H9 (cell line): ENCODE data around the gene TBL1Y. TPM values are rescaled to one million over a fixed set of nuclear protein-coding genes. Genes with fewer than 3 reads are reported as not detected.

Source experiments
- DNase-seq: peaks from one replicate; pipeline ENCODE4 v3.0.0-alpha.2; 2017
- H2AFZ ChIP-seq: one replicate; pipeline ENCODE4 v1.6.1; 2013; ENCODE audit warnings: mild to moderate bottlenecking, low read length, control low read depth, moderate library complexity
- H2AK5ac ChIP-seq: 2 replicates; pipeline ENCODE4 v1.6.1; 2013; ENCODE audit warnings: low read length, control low read depth, mixed read lengths; ENCODE audit not compliant: insufficient read length
- H2BK120ac ChIP-seq: one replicate; pipeline ENCODE4 v1.6.1; 2013; ENCODE audit warnings: low read depth, mild to moderate bottlenecking, low read length, control low read depth, inconsistent platforms; ENCODE audit not compliant: poor library complexity, severe bottlenecking
- H2BK12ac ChIP-seq: 2 replicates; pipeline ENCODE4 v1.6.1; 2013; ENCODE audit warnings: low read length, control low read depth, mixed read lengths, low read depth; ENCODE audit not compliant: insufficient read length
- H2BK15ac ChIP-seq: 2 replicates; pipeline ENCODE4 v1.6.1; 2013; ENCODE audit warnings: low read depth, low read length, control low read depth
- H2BK20ac ChIP-seq: one replicate; pipeline ENCODE4 v1.6.1; 2013; ENCODE audit warnings: low read depth, mild to moderate bottlenecking, low read length, control low read depth, inconsistent platforms; ENCODE audit not compliant: poor library complexity, severe bottlenecking
- H2BK5ac ChIP-seq: 2 replicates; pipeline ENCODE4 v1.6.1; 2013; ENCODE audit warnings: low read length, control low read depth, mixed read lengths; ENCODE audit not compliant: insufficient read length
- H3K14ac ChIP-seq: 2 replicates; pipeline ENCODE4 v1.6.1; 2013; ENCODE audit warnings: low read length, control low read depth; ENCODE audit not compliant: insufficient read depth
- H3K18ac ChIP-seq: 2 replicates; pipeline ENCODE4 v1.6.1; 2013; ENCODE audit warnings: low read depth, mild to moderate bottlenecking, mixed read lengths, low read length, control low read depth; ENCODE audit not compliant: insufficient read length
- H3K23ac ChIP-seq: 2 replicates; pipeline ENCODE4 v1.6.1; 2013; ENCODE audit warnings: low read length, control low read depth, mixed read lengths, low read depth; ENCODE audit not compliant: insufficient read length
- H3K23me2 ChIP-seq: 2 replicates; pipeline ENCODE4 v1.6.1; 2013; ENCODE audit warnings: low read depth, mild to moderate bottlenecking, mixed read lengths, low read length, control low read depth; ENCODE audit not compliant: insufficient read length, poor library complexity, severe bottlenecking
- H3K27ac ChIP-seq: 2 replicates; pipeline ENCODE4 v1.5.1; 2013; ENCODE audit warnings: low read length, control low read depth, mixed read lengths, low read depth; ENCODE audit not compliant: insufficient read length
- H3K27me3 ChIP-seq: 2 replicates; pipeline ENCODE4 v1.6.1; 2013; ENCODE audit warnings: low read length, control low read depth, inconsistent platforms; ENCODE audit not compliant: insufficient read depth
- H3K4ac ChIP-seq: 2 replicates; pipeline ENCODE4 v1.6.1; 2013; ENCODE audit warnings: low read depth, mild to moderate bottlenecking, control low read depth, inconsistent platforms, low read length, moderate library complexity
- H3K4me1 ChIP-seq: 2 replicates; pipeline ENCODE4 v1.6.1; 2013; ENCODE audit warnings: low read length, control low read depth, inconsistent platforms; ENCODE audit not compliant: insufficient read depth
- H3K4me2 ChIP-seq: 2 replicates; pipeline ENCODE4 v1.6.1; 2013; ENCODE audit warnings: low read length, control low read depth, mixed read lengths; ENCODE audit not compliant: insufficient read length, insufficient read depth
- H3K56ac ChIP-seq: 2 replicates; pipeline ENCODE4 v1.6.1; 2013; ENCODE audit warnings: low read depth, mild to moderate bottlenecking, mixed read lengths, low read length, control low read depth; ENCODE audit not compliant: insufficient read length
- H3K79me1 ChIP-seq: 2 replicates; pipeline ENCODE4 v1.6.1; 2013; ENCODE audit warnings: low read depth, mild to moderate bottlenecking, moderate library complexity, low read length, control low read depth, inconsistent platforms; ENCODE audit not compliant: insufficient read depth, poor library complexity, severe bottlenecking
- H3K79me2 ChIP-seq: 2 replicates; pipeline ENCODE4 v1.6.1; 2013; ENCODE audit warnings: low read length, control low read depth, inconsistent platforms; ENCODE audit not compliant: insufficient read depth
- H3K9ac ChIP-seq: 2 replicates; pipeline ENCODE4 v1.6.1; 2013; ENCODE audit warnings: low read length, control low read depth, mixed read lengths; ENCODE audit not compliant: insufficient read length; ENCODE audit errors: extremely low read depth
- H3K9me3 ChIP-seq: one replicate; pipeline ENCODE4 v1.6.1; 2013; ENCODE audit warnings: low read depth, low read length, inconsistent platforms; ENCODE audit not compliant: control insufficient read depth
- H3T11ph ChIP-seq: one replicate; pipeline ENCODE4 v1.6.1; 2013; ENCODE audit warnings: mild to moderate bottlenecking, low read length, control low read depth, inconsistent platforms
- H4K20me1 ChIP-seq: one replicate; pipeline ENCODE4 v1.6.1; 2013; ENCODE audit not compliant: control insufficient read depth, insufficient read length, insufficient read depth
- H4K5ac ChIP-seq: 2 replicates; pipeline ENCODE4 v1.6.1; 2013; ENCODE audit warnings: low read depth, mild to moderate bottlenecking, mixed read lengths, low read length, control low read depth; ENCODE audit not compliant: insufficient read length
- H4K8ac ChIP-seq: replicated peaks from 2 replicates; pipeline ENCODE4 v1.6.1; 2013; ENCODE audit warnings: low read length, control low read depth, mixed read lengths, low read depth; ENCODE audit not compliant: insufficient read length
- H4K91ac ChIP-seq: 2 replicates; pipeline ENCODE4 v1.6.1; 2013; ENCODE audit warnings: low read depth, mild to moderate bottlenecking, moderate library complexity, mixed read lengths, low read length, control low read depth; ENCODE audit not compliant: insufficient read length
- H3K27ac Mint-ChIP-seq, 3 experiments: 2 replicates in 2 of 3; 3 replicates in 1 of 3; pipeline ENCODE4 v1.8.0; 2020 to 2021; ENCODE audit warnings: mixed read lengths in 3 of 3, mild to moderate bottlenecking in 1 of 3, moderate library complexity in 1 of 3
- H3K27me3 Mint-ChIP-seq: 2 replicates; pipeline ENCODE4 v1.8.0; 2021; ENCODE audit warnings: low read depth, mild to moderate bottlenecking, moderate library complexity, mixed read lengths
- H3K36me3 Mint-ChIP-seq, 3 experiments: 2 replicates in 2 of 3; 3 replicates in 1 of 3; pipeline ENCODE4 v1.8.0; 2020 to 2021; ENCODE audit warnings: low read depth in 3 of 3, mixed read lengths in 3 of 3; ENCODE audit not compliant: insufficient read depth in 1 of 3
- H3K4me1 Mint-ChIP-seq, 2 experiments: 2 replicates each; pipeline ENCODE4 v1.8.0; 2020; ENCODE audit warnings: mixed read lengths in 2 of 2
- H3K4me3 Mint-ChIP-seq, 2 experiments: 2 replicates in 1 of 2; 3 replicates in 1 of 2; pipeline ENCODE4 v1.8.0; 2020 to 2021; ENCODE audit warnings: mild to moderate bottlenecking in 2 of 2, mixed read lengths in 2 of 2, moderate library complexity in 1 of 2
- H3K9me3 Mint-ChIP-seq, 2 experiments: 2 replicates in 1 of 2; 3 replicates in 1 of 2; pipeline ENCODE4 v1.8.0; 2020; ENCODE audit warnings: mild to moderate bottlenecking in 2 of 2, mixed read lengths in 2 of 2, moderate library complexity in 1 of 2
- WGBS: extraction: QIAGEN DNeasy Blood & Tissue Kit; methylation state at CpG from one replicate; pipeline ENCODE4 v1.1.7; 2013; ENCODE audit warnings: missing lambda C conversion rate, low lambda C conversion rate, mixed read lengths; ENCODE audit not compliant: insufficient read length; ENCODE audit errors: extremely low coverage; 5-methylcytosine and 5-hydroxymethylcytosine counted together
- total RNA-seq: library from RNA; stranded (reverse); gene quantifications from 2 replicates; pipeline ENCODE4 v1.2.1, GENCODE V29; 2021
- TF ChIP-seq, protein P1 (sequence below): fragments of 200-600 bp; sonication (generic); conservative IDR thresholded peaks from 3 replicates; pipeline ENCODE4 v1.8.0; 2021; ENCODE audit warnings: antibody characterized with exemption, mild to moderate bottlenecking

The TBL1Y gene
- total RNA-seq, 1 experiment from 2014 or later, result not detected

DNA sequence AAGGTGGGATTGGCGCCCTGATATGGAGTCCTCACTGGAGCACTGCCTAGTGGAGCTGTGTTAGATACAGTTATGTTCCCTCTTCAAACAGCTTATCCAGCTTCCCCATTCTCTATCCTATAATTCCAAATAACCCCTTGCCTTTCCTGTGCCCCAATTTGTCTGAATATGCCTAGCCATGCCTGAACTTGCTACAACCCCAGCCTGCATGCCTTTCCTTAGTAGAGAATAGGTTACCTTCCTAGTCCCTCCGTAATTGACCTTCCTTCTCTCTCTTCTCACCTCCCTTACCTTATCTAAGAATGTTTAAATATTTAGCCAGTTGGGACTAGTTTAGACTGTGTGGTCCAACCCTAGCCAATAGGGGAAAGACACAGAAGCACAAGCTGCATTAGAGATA, 102.6 kb downstream of the TBL1Y start:
- no peak overlapping the region for H3K27ac ChIP-seq
- H3K27ac Mint-ChIP-seq, result no peak overlapping the region
- no peak overlapping the region for H3K9ac ChIP-seq
- no peaks in the 10 kb centered on the region for H3K79me1 ChIP-seq
- H3K4ac ChIP-seq, result no peak overlapping the region
- no peaks in the 10 kb centered on the region for H4K20me1 ChIP-seq
- H3K56ac ChIP-seq, result no peak overlapping the region
- H3K36me3 Mint-ChIP-seq, result no peaks in the 10 kb centered on the region
- no peak overlapping the region for H4K8ac ChIP-seq
- H2AFZ ChIP-seq, result no peak overlapping the region
- no peak overlapping the region for H2BK12ac ChIP-seq
- H3K4me1 ChIP-seq, result no peaks in the 10 kb centered on the region
- H2BK20ac ChIP-seq, result no peak overlapping the region
- H3K14ac ChIP-seq, result no peak overlapping the region
- H3K4me1 Mint-ChIP-seq, result no peaks in the 10 kb centered on the region
- no peaks in the 10 kb centered on the region for H3K27me3 Mint-ChIP-seq
- no peak for DNase-seq
- no peak overlapping the region for H2BK5ac ChIP-seq
- H3K23ac ChIP-seq, result no peak overlapping the region
- no peaks in the 10 kb centered on the region for H3K79me2 ChIP-seq
- H2AK5ac ChIP-seq, result no peak overlapping the region
- no peak overlapping the region for H3T11ph ChIP-seq
- H3K9me3 Mint-ChIP-seq, result no peaks in the 10 kb centered on the region
- H2BK120ac ChIP-seq, result no peak overlapping the region
- TF ChIP-seq, protein P1, sequence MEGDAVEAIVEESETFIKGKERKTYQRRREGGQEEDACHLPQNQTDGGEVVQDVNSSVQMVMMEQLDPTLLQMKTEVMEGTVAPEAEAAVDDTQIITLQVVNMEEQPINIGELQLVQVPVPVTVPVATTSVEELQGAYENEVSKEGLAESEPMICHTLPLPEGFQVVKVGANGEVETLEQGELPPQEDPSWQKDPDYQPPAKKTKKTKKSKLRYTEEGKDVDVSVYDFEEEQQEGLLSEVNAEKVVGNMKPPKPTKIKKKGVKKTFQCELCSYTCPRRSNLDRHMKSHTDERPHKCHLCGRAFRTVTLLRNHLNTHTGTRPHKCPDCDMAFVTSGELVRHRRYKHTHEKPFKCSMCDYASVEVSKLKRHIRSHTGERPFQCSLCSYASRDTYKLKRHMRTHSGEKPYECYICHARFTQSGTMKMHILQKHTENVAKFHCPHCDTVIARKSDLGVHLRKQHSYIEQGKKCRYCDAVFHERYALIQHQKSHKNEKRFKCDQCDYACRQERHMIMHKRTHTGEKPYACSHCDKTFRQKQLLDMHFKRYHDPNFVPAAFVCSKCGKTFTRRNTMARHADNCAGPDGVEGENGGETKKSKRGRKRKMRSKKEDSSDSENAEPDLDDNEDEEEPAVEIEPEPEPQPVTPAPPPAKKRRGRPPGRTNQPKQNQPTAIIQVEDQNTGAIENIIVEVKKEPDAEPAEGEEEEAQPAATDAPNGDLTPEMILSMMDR, result no peak
- no CpG with 5 or more reads among the region's 2 CpGs for WGBS
- no peak overlapping the region for H3K4me3 Mint-ChIP-seq
- H3K27me3 ChIP-seq, result no peaks in the 10 kb centered on the region
- no peaks in the 10 kb centered on the region for H3K9me3 ChIP-seq
- no peak overlapping the region for H3K4me2 ChIP-seq
- H4K5ac ChIP-seq, result no peak overlapping the region
- no peak overlapping the region for H3K18ac ChIP-seq
- no peak overlapping the region for H2BK15ac ChIP-seq
- H4K91ac ChIP-seq, result no peak overlapping the region
- no peaks in the 10 kb centered on the region for H3K23me2 ChIP-seq
